OCI-LY1 (cell line): ENCODE results near the gene TSPAN32.

ENCODE experiments used
- H2AFZ ChIP-seq: fragments of 200-600 bp; sonication (generic), shearing (Covaris generic); 2 replicates; pipeline ENCODE4 v1.6.0; 2014; ENCODE audit warnings: antibody characterized with exemption, mild to moderate bottlenecking, low read length
- H3F3A ChIP-seq: fragments of 200-600 bp; sonication (generic), shearing (Covaris generic); 2 replicates; pipeline ENCODE4 v1.6.0; 2014; ENCODE audit warnings: mild to moderate bottlenecking, antibody characterized with exemption, low read length, moderate library complexity; ENCODE audit not compliant: insufficient read depth
- H3K27ac ChIP-seq: fragments of 200-600 bp; sonication (generic); 2 replicates; pipeline ENCODE4 v1.5.1; 2014; ENCODE audit warnings: low read length, mixed run types, mild to moderate bottlenecking, low read depth; ENCODE audit not compliant: poor library complexity, severe bottlenecking
- H3K27me3 ChIP-seq: fragments of 200-600 bp; sonication (generic); 2 replicates; pipeline ENCODE4 v1.6.0; 2014; ENCODE audit warnings: antibody characterized with exemption, mild to moderate bottlenecking, low read length, moderate library complexity; ENCODE audit not compliant: insufficient read depth
- H3K36me3 ChIP-seq: fragments of 200-600 bp; sonication (generic); 2 replicates; pipeline ENCODE4 v1.6.1; 2014; ENCODE audit warnings: mild to moderate bottlenecking, antibody characterized with exemption, low read length, moderate library complexity, mixed read lengths; ENCODE audit not compliant: insufficient read depth
- H3K4me1 ChIP-seq: fragments of 200-600 bp; sonication (generic); 2 replicates; pipeline ENCODE4 v1.5.1; 2014; ENCODE audit warnings: mild to moderate bottlenecking, low read length, moderate library complexity; ENCODE audit not compliant: insufficient read depth, severe bottlenecking
- H3K4me2 ChIP-seq: fragments of 200-600 bp; sonication (generic), shearing (Covaris generic); 2 replicates; pipeline ENCODE4 v1.6.1; 2014; ENCODE audit warnings: low read length
- H3K4me3 ChIP-seq: fragments of 200-600 bp; sonication (generic); 2 replicates; pipeline ENCODE4 v1.5.1; 2014; ENCODE audit warnings: low read length, low read depth, mild to moderate bottlenecking, mixed read lengths; ENCODE audit not compliant: poor library complexity, severe bottlenecking
- H3K79me2 ChIP-seq: fragments of 200-600 bp; shearing (Covaris generic); 2 replicates; pipeline ENCODE4 v1.6.1; 2016; ENCODE audit warnings: mixed run types, low read length, mixed read lengths; ENCODE audit not compliant: insufficient read depth
- H3K9ac ChIP-seq: fragments of 200-600 bp; sonication (generic), shearing (Covaris generic); 2 replicates; pipeline ENCODE4 v1.6.1; 2014; ENCODE audit warnings: mild to moderate bottlenecking, low read length, mixed read lengths
- H3K9me2 ChIP-seq: fragments of 200-600 bp; sonication (generic), shearing (Covaris generic); 2 replicates; pipeline ENCODE4 v1.6.1; 2014; ENCODE audit warnings: low read depth, mild to moderate bottlenecking, low read length, mixed read lengths
- H3K9me3 ChIP-seq: fragments of 200-600 bp; shearing (Covaris generic); 2 replicates; pipeline ENCODE4 v1.6.1; 2014; ENCODE audit warnings: low read length, mixed read lengths
- H4K20me1 ChIP-seq: fragments of 200-600 bp; sonication (generic), shearing (Covaris generic); 2 replicates; pipeline ENCODE4 v1.6.0; 2016; ENCODE audit warnings: mild to moderate bottlenecking, low read length; ENCODE audit not compliant: insufficient read depth
- CTCF ChIP-seq: fragments of 200-600 bp; sonication (generic), shearing (Covaris generic); IDR thresholded peaks from 2 replicates; pipeline ENCODE4 v1.5.1; 2017; ENCODE audit warnings: mild to moderate bottlenecking, antibody characterized with exemption, low read length, moderate library complexity, mixed read lengths
- EZH2 ChIP-seq: fragments of 200-600 bp; sonication (generic), shearing (Covaris generic); IDR thresholded peaks from 2 replicates; pipeline ENCODE4 v1.8.0; 2017; ENCODE audit warnings: borderline replicate concordance, mixed run types, mild to moderate bottlenecking, antibody characterized with exemption, low read length, moderate library complexity, mixed read lengths

Gene TSPAN32

GRCh38 chr11:2314136-2314524, 12.3 kb downstream of the TSPAN32 start:
- H3K4me3 ChIP-seq = no peak overlapping the region
- no peaks in the 10 kb centered on the region for H3K4me1 ChIP-seq
- no peak overlapping the region for H3K9ac ChIP-seq
- H3K79me2 ChIP-seq = no peaks in the 10 kb centered on the region
- H3K36me3 ChIP-seq = no peaks in the 10 kb centered on the region
- H3K27ac ChIP-seq = no peak overlapping the region
- no peaks in the 10 kb centered on the region for H3F3A ChIP-seq
- no peak overlapping the region for H3K4me2 ChIP-seq
- H3K9me2 ChIP-seq = no peaks in the 10 kb centered on the region
- TF ChIP-seq EZH2 = no peak
- no peaks in the 10 kb centered on the region for H4K20me1 ChIP-seq
- H3K9me3 ChIP-seq = no peaks in the 10 kb centered on the region
- H2AFZ ChIP-seq = no peak overlapping the region
- H3K27me3 ChIP-seq = 0 out of 2 replicates have a peak, but pooled peaks cover 3% of the 10 kb centered on the region

GRCh38 chr11:2314525-2315394, 12.9 kb downstream of the TSPAN32 start:
- Histone ChIP-seq H3K36me3 (no peaks in the 10 kb centered on the region), H2AFZ (no peak overlapping the region), H3F3A (no peaks in the 10 kb centered on the region), H3K27ac (no peak overlapping the region), H3K27me3 (0 out of 2 replicates have a peak, but pooled peaks cover 3% of the 10 kb centered on the region), H3K9ac (no peak overlapping the region), H3K4me3 (no peak overlapping the region), H3K4me2 (no peak overlapping the region), H3K79me2 (no peaks in the 10 kb centered on the region), H3K9me3 (no peaks in the 10 kb centered on the region), H3K4me1 (no peaks in the 10 kb centered on the region), H3K9me2 (no peaks in the 10 kb centered on the region), H4K20me1 (no peaks in the 10 kb centered on the region)
- no peak for TF ChIP-seq CTCF
- no peak for TF ChIP-seq EZH2

GRCh38 chr11:2315395-2316168, 13.8 kb downstream of the TSPAN32 start:
- H3K4me3 ChIP-seq = no peak overlapping the region
- H3K79me2 ChIP-seq = no peaks in the 10 kb centered on the region
- H3F3A ChIP-seq = no peaks in the 10 kb centered on the region
- no peak overlapping the region for H3K9ac ChIP-seq
- H3K4me1 ChIP-seq = no peaks in the 10 kb centered on the region
- no peak overlapping the region for H3K27ac ChIP-seq
- no peaks in the 10 kb centered on the region for H3K9me3 ChIP-seq
- TF ChIP-seq EZH2 (no peak), CTCF (no peak)
- no peak overlapping the region for H3K4me2 ChIP-seq
- no peaks in the 10 kb centered on the region for H3K27me3 ChIP-seq
- H4K20me1 ChIP-seq = no peaks in the 10 kb centered on the region
- no peaks in the 10 kb centered on the region for H3K36me3 ChIP-seq
- no peaks in the 10 kb centered on the region for H3K9me2 ChIP-seq
- H2AFZ ChIP-seq = no peak overlapping the region
